Diencephalon (tissue), 1 donor: ENCODE data around the gene RNF149. TPM values are rescaled to one million over a fixed set of nuclear protein-coding genes. Genes with fewer than 3 reads are reported as not detected.
A peak's percentile ranks its signal among the peaks of the same experiment; 100 is the strongest.

Source experiments
- small RNA-seq: library from RNA; depleted of rRNA; stranded (forward); fragments of <200 nt; gene quantifications from one replicate; pipeline ENCODE3, GENCODE V24; 2014
- total RNA-seq: library from RNA; depleted of rRNA; stranded (reverse); fragments of >200 nt; gene quantifications from one replicate; pipeline ENCODE4 v1.2.3, GENCODE V29; 2014

The RNF149 gene
- total RNA-seq: 43.6 TPM

GRCh38 chr2:101308432-101309210 lies at the start of gene RNF149:
Gene RNF149, minus strand, starts transcription at chr2:101308701. Its CDS starts 113 bp downstream, at chr2:101308588.

GRCh38 chr2:101252408-101253012 lies 56.0 kb downstream of the RNF149 start, which contains the start of gene CNOT11:
Gene CNOT11, plus strand, starts transcription at chr2:101252886. Its CDS starts 79 bp downstream, at chr2:101252965.

Small RNA genes within 50 kb of the gene (small RNA-seq; reads per million reads assigned to genes)
- gene MIR5696 (0.08 reads per million), gene SNORD89 (169 reads per million, percentile 97 among the genes with 10 or more reads in this experiment)

Other genes with a start within 250 kb of the RNF149 start
- gene TBC1D8, start 157.3 kb downstream of the RNF149 start, total RNA-seq: 14.5 TPM
- 20.5 TPM for gene CNOT11, start 55.8 kb downstream of the RNF149 start, total RNA-seq
- gene CREG2, start 78.8 kb upstream of the RNF149 start, total RNA-seq: 47.1 TPM
- 1.2 TPM for gene RFX8, start 166.4 kb upstream of the RNF149 start, total RNA-seq